A549 (cell line): ENCODE measurements around the gene CECR2. TPM values are rescaled to one million over a fixed set of nuclear protein-coding genes. Genes with fewer than 3 reads are reported as not detected.

Experiments
- ATAC-seq, 2 experiments: fragments of 200-7000 bp in 1 of 2; fragments of >200 bp in 1 of 2; cut with Nextera tagmentation in 1 of 2; cut with Tn5 transposase in 1 of 2; 3 replicates each; pipeline versions ENCODE4 v1.8.0 to v1.9.1; 2018 to 2020; ENCODE audit warnings: mild to moderate bottlenecking in 1 of 2, moderate library complexity in 1 of 2
- CTCF ChIA-PET: fragments of 300-600 bp; sonication (Branson Sonifier 250); formaldehyde crosslinking; extraction: SDS; loops from one replicate; lab custom pipeline; 2021; ENCODE audit warnings: antibody characterized with exemption, inconsistent platforms; lab: Yijun Ruan, JAX
- POLR2A ChIA-PET: fragments of 350-600 bp; formaldehyde crosslinking; extraction: SDS; loops from one replicate; lab custom pipeline; 2021; ENCODE audit warnings: antibody characterized with exemption, inconsistent platforms; lab: Yijun Ruan, JAX
- DNase-seq, 2 experiments: peaks; one replicate each; pipeline versions ENCODE4 v3.0.0 to v3.0.0-alpha.2; 2011 to 2016; ENCODE audit warnings: low read depth in 1 of 2, low spot score in 1 of 2
- FAIRE-seq: peaks from 2 replicates; lab custom pipeline; 2011; peaks lifted over from hg19 to GRCh38; lab: Jason Lieb, UNC
- H3K27ac ChIP-seq, 2 experiments: fragments of >200 bp; sonication (Bioruptor Twin); formaldehyde crosslinking; 3 replicates each; pipeline ENCODE4 v1.5.1; 2016 to 2017
- H3K4me1 ChIP-seq: fragments of >200 bp; sonication (Bioruptor Twin); formaldehyde crosslinking; 3 replicates; pipeline ENCODE4 v1.6.1; 2016
- H3K4me2 ChIP-seq: fragments of >200 bp; sonication (Bioruptor Twin); formaldehyde crosslinking; 3 replicates; pipeline ENCODE4 v1.6.1; 2016
- H3K4me3 ChIP-seq: fragments of >200 bp; sonication (Bioruptor Twin); formaldehyde crosslinking; 3 replicates; pipeline ENCODE4 v1.5.1; 2016
- H3K9me3 ChIP-seq: fragments of >200 bp; sonication (Bioruptor Twin); formaldehyde crosslinking; 3 replicates; pipeline ENCODE4 v1.6.1; 2016
- CBX2 ChIP-seq: fragments of 200-600 bp; sonication (generic); IDR thresholded peaks from 2 replicates; pipeline ENCODE4 v1.6.1; 2016; ENCODE audit warnings: low read depth, mild to moderate bottlenecking, borderline replicate concordance
- CEBPB ChIP-seq, 2 experiments: fragments of >200 bp in 1 of 2; sonication (Bioruptor Twin) in 1 of 2; formaldehyde crosslinking in 1 of 2; IDR thresholded peaks; 2 replicates each; pipeline ENCODE4 v1.6.1; 2012 to 2016
- CHD4 ChIP-seq: fragments of 200-600 bp; sonication (generic); IDR thresholded peaks from 2 replicates; pipeline ENCODE4 v1.6.1; 2016; ENCODE audit warnings: antibody characterized with exemption, mild to moderate bottlenecking, borderline replicate concordance
- FOSL2 ChIP-seq, 2 experiments: fragments of 450-650 bp in 1 of 2; fragments of >200 bp in 1 of 2; sonication (Bioruptor Twin) in 1 of 2; formaldehyde crosslinking; IDR thresholded peaks; 2 replicates each; pipeline versions ENCODE4 v1.5.0 to v1.6.1; 2016 to 2020; ENCODE audit warnings: mild to moderate bottlenecking in 1 of 2, moderate library complexity in 1 of 2
- FOXS1 ChIP-seq: fragments of 250-450 bp; sonication (Bioruptor Pico); IDR thresholded peaks from 2 replicates; pipeline ENCODE4 v1.5.0; 2020; ENCODE audit warnings: mild to moderate bottlenecking, moderate library complexity
- HEYL ChIP-seq: fragments of 250-450 bp; sonication (Bioruptor Pico); IDR thresholded peaks from 2 replicates; pipeline ENCODE4 v1.8.0; 2021; ENCODE audit warnings: mild to moderate bottlenecking, moderate library complexity
- HOXB5 ChIP-seq: fragments of 250-450 bp; sonication (Bioruptor Pico); IDR thresholded peaks from 2 replicates; pipeline ENCODE4 v1.5.0; 2020; ENCODE audit warnings: mild to moderate bottlenecking, moderate library complexity
- JUN ChIP-seq, 2 experiments: fragments of >200 bp; sonication (Bioruptor Twin); formaldehyde crosslinking; IDR thresholded peaks; 2 replicates in 1 of 2; 3 replicates in 1 of 2; pipeline ENCODE4 v1.6.1; 2016 to 2017
- KDM5A ChIP-seq: fragments of 200-600 bp; sonication (generic); IDR thresholded peaks from 2 replicates; pipeline ENCODE4 v1.6.1; 2016; ENCODE audit warnings: antibody characterized with exemption, mild to moderate bottlenecking
- MAFK ChIP-seq: fragments of 450-650 bp; IDR thresholded peaks from 2 replicates; pipeline ENCODE4 v1.6.1; 2014; ENCODE audit not compliant: partially characterized antibody
- MYC ChIP-seq: IDR thresholded peaks from 2 replicates; pipeline ENCODE4 v1.6.1; 2012; ENCODE audit warnings: mild to moderate bottlenecking, inconsistent platforms, low read length, improper control_type of control experiment, borderline replicate concordance
- PHF8 ChIP-seq: fragments of 200-600 bp; sonication (generic); IDR thresholded peaks from 2 replicates; pipeline ENCODE4 v1.6.1; 2016; ENCODE audit warnings: low read depth, mild to moderate bottlenecking, antibody characterized with exemption, moderate library complexity, borderline replicate concordance
- RAD21 ChIP-seq, 2 experiments: fragments of >200 bp in 1 of 2; sonication (Bioruptor Twin) in 1 of 2; formaldehyde crosslinking in 1 of 2; IDR thresholded peaks in 1 of 2; conservative IDR thresholded peaks in 1 of 2; 2 replicates in 1 of 2; 3 replicates in 1 of 2; pipeline ENCODE4 v1.6.1; 2012 to 2018; ENCODE audit warnings: inconsistent platforms in 1 of 2
- TFCP2L1 ChIP-seq: fragments of 250-450 bp; sonication (Bioruptor Pico); IDR thresholded peaks from 2 replicates; pipeline ENCODE4 v1.5.0; 2021; ENCODE audit warnings: mild to moderate bottlenecking
- TP53 ChIP-seq: fragments of 250-450 bp; sonication (Bioruptor Pico); IDR thresholded peaks from 2 replicates; pipeline ENCODE4 v1.5.0; 2021; ENCODE audit warnings: mild to moderate bottlenecking, moderate library complexity
- ZC3H11A ChIP-seq: fragments of 450-650 bp; IDR thresholded peaks from 2 replicates; pipeline ENCODE4 v1.6.1; 2014; ENCODE audit warnings: antibody characterized with exemption, mild to moderate bottlenecking
- WGBS: methylation state at CpG from one replicate; pipeline ENCODE4 v1.1.6; 2017; ENCODE audit errors: missing lambda C conversion rate; 5-methylcytosine and 5-hydroxymethylcytosine counted together
- polyA plus RNA-seq, 4 experiments: library from polyadenylated mRNA; depleted of rRNA in 3 of 4; stranded (reverse); fragments of >200 nt; fragmentation: RNase III in 1 of 4; extraction: RNeasy Plus Mini Kit Qiagen cat#74134 plus additional on column Dnase treatment in 1 of 4; gene quantifications; 2 replicates in 3 of 4; 3 replicates in 1 of 4; pipeline ENCODE4 v1.2.3, GENCODE V29; 2011 to 2017
- TF ChIP-seq, protein P1 (sequence below): fragments of 150-350 bp; IDR thresholded peaks from 2 replicates; pipeline ENCODE4 v1.6.1; 2014; ENCODE audit warnings: low read depth, mild to moderate bottlenecking, low read length
- TF ChIP-seq, protein P2 (sequence below): fragments of >200 bp; sonication (Bioruptor Twin); formaldehyde crosslinking; IDR thresholded peaks from 3 replicates; pipeline ENCODE4 v1.5.1; 2016
- TF ChIP-seq, protein P3 (sequence below): fragments of 250-450 bp; sonication (Bioruptor Pico); IDR thresholded peaks from 2 replicates; pipeline ENCODE4 v1.5.0; 2021; ENCODE audit warnings: mild to moderate bottlenecking, moderate library complexity, borderline replicate concordance
- TF ChIP-seq, protein P4 (sequence below): IDR thresholded peaks from 2 replicates; pipeline ENCODE4 v1.6.1; 2012; ENCODE audit warnings: low read depth, borderline replicate concordance
- TF ChIP-seq, protein P5 (sequence below): fragments of 200-600 bp; sonication (generic); IDR thresholded peaks from 2 replicates; pipeline ENCODE4 v1.6.1; 2016; ENCODE audit warnings: antibody characterized with exemption, mild to moderate bottlenecking, moderate library complexity
- TF ChIP-seq, protein P6 (sequence below): fragments of >200 bp; sonication (Bioruptor Twin); formaldehyde crosslinking; IDR thresholded peaks from 2 replicates; pipeline ENCODE4 v1.6.1; 2016

The CECR2 gene
- polyA plus RNA-seq, 2 of the 4 experiments (the other 2 are of a cell fraction): 0.01 to 0.06 TPM

DNA sequence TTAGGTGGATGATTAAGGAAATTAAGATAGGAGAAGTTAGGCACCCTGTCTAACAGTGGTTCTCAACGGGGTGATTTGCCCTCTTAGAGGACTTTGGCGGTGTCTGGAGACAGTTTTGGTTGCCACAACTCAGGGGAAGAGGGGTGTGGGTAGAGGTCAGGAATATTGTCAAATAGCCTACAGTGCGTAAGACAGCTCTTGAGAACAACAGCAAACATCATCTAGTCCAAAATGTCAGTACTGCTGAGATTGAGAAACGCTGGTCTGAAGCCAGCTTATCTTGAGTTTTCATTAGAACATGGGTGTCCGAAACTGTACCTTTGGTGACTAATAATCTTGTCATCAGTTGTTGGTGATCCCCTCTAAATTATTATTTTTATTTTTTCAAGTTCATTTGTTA is 38.4 kb downstream of the CECR2 start:
- TF ChIP-seq, protein P1, sequence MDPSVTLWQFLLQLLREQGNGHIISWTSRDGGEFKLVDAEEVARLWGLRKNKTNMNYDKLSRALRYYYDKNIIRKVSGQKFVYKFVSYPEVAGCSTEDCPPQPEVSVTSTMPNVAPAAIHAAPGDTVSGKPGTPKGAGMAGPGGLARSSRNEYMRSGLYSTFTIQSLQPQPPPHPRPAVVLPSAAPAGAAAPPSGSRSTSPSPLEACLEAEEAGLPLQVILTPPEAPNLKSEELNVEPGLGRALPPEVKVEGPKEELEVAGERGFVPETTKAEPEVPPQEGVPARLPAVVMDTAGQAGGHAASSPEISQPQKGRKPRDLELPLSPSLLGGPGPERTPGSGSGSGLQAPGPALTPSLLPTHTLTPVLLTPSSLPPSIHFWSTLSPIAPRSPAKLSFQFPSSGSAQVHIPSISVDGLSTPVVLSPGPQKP: no peak
- TF ChIP-seq CEBPB (IDR thresholded peaks at IDR 0.05) (no peak), ZC3H11A (no peak), MYC (no peak), TP53 (CRISPR knock-in tag) (no peak), CHD4 (no peak), KDM5A (no peak), CBX2 (no peak), TFCP2L1 (CRISPR knock-in tag) (no peak), HEYL (CRISPR knock-in tag) (no peak), MAFK (no peak)
- TF ChIP-seq, protein P2, sequence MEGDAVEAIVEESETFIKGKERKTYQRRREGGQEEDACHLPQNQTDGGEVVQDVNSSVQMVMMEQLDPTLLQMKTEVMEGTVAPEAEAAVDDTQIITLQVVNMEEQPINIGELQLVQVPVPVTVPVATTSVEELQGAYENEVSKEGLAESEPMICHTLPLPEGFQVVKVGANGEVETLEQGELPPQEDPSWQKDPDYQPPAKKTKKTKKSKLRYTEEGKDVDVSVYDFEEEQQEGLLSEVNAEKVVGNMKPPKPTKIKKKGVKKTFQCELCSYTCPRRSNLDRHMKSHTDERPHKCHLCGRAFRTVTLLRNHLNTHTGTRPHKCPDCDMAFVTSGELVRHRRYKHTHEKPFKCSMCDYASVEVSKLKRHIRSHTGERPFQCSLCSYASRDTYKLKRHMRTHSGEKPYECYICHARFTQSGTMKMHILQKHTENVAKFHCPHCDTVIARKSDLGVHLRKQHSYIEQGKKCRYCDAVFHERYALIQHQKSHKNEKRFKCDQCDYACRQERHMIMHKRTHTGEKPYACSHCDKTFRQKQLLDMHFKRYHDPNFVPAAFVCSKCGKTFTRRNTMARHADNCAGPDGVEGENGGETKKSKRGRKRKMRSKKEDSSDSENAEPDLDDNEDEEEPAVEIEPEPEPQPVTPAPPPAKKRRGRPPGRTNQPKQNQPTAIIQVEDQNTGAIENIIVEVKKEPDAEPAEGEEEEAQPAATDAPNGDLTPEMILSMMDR: no peak
- TF ChIP-seq, protein P3, sequence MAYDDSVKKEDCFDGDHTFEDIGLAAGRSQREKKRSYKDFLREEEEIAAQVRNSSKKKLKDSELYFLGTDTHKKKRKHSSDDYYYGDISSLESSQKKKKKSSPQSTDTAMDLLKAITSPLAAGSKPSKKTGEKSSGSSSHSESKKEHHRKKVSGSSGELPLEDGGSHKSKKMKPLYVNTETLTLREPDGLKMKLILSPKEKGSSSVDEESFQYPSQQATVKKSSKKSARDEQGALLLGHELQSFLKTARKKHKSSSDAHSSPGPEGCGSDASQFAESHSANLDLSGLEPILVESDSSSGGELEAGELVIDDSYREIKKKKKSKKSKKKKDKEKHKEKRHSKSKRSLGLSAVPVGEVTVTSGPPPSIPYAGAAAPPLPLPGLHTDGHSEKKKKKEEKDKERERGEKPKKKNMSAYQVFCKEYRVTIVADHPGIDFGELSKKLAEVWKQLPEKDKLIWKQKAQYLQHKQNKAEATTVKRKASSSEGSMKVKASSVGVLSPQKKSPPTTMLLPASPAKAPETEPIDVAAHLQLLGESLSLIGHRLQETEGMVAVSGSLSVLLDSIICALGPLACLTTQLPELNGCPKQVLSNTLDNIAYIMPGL (CRISPR knock-in tag): no peak
- TF ChIP-seq, protein P4, sequence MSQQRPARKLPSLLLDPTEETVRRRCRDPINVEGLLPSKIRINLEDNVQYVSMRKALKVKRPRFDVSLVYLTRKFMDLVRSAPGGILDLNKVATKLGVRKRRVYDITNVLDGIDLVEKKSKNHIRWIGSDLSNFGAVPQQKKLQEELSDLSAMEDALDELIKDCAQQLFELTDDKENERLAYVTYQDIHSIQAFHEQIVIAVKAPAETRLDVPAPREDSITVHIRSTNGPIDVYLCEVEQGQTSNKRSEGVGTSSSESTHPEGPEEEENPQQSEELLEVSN: no peak
- TF ChIP-seq, protein P5, sequence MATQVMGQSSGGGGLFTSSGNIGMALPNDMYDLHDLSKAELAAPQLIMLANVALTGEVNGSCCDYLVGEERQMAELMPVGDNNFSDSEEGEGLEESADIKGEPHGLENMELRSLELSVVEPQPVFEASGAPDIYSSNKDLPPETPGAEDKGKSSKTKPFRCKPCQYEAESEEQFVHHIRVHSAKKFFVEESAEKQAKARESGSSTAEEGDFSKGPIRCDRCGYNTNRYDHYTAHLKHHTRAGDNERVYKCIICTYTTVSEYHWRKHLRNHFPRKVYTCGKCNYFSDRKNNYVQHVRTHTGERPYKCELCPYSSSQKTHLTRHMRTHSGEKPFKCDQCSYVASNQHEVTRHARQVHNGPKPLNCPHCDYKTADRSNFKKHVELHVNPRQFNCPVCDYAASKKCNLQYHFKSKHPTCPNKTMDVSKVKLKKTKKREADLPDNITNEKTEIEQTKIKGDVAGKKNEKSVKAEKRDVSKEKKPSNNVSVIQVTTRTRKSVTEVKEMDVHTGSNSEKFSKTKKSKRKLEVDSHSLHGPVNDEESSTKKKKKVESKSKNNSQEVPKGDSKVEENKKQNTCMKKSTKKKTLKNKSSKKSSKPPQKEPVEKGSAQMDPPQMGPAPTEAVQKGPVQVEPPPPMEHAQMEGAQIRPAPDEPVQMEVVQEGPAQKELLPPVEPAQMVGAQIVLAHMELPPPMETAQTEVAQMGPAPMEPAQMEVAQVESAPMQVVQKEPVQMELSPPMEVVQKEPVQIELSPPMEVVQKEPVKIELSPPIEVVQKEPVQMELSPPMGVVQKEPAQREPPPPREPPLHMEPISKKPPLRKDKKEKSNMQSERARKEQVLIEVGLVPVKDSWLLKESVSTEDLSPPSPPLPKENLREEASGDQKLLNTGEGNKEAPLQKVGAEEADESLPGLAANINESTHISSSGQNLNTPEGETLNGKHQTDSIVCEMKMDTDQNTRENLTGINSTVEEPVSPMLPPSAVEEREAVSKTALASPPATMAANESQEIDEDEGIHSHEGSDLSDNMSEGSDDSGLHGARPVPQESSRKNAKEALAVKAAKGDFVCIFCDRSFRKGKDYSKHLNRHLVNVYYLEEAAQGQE: no peak

DNA sequence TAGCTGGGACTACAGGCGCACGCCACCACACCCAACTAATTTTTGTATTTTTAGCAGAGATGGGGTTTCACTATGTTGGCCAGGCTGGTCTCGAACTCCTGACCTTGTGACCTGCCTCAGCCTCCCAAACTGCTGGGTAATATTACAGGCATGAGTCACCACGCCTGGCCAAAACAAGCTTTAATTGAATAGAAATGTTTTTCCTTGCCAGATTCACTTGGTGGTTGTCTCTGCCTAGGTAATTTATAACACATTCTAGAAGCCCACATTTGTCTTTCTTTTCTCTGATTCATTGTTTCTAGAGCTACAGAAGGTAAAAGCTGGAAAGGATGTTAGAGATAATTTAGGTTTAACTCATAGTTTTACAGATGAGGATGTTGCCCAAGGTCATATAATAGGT is 41.3 kb downstream of the CECR2 start:
- H3K9me3 ChIP-seq: no peaks in the 10 kb centered on the region
- FAIRE-seq (no peak), DNase-seq (no peak), ATAC-seq (no peak)
- ChIA-PET CTCF (no interaction called here), POLR2A (no interaction called here)
- H3K27ac ChIP-seq: no peak overlapping the region
- H3K4me1 ChIP-seq: no peaks in the 10 kb centered on the region
- 44% methylated on average over 4 of the region's 4 CpGs for WGBS
- TF ChIP-seq, protein P6, sequence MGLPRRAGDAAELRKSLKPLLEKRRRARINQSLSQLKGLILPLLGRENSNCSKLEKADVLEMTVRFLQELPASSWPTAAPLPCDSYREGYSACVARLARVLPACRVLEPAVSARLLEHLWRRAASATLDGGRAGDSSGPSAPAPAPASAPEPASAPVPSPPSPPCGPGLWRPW: no peak
- no peak for TF ChIP-seq FOXS1 (CRISPR knock-in tag)
- no peak for TF ChIP-seq PHF8
- TF ChIP-seq RAD21 (conservative IDR thresholded peaks at IDR 0.05 in 1 of 2, IDR thresholded peaks at IDR 0.05 in 1 of 2): no peak
- no peak for TF ChIP-seq FOSL2 (IDR thresholded peaks at IDR 0.05)
- TF ChIP-seq FOSL2 (CRISPR knock-in tag; IDR thresholded peaks at IDR 0.05): no peak
- no peak for TF ChIP-seq JUN (IDR thresholded peaks at IDR 0.05)
- no peak for TF ChIP-seq HOXB5 (CRISPR knock-in tag)
- TF ChIP-seq MAFK: no peak
- TF ChIP-seq, all 56 proteins: peak for 0
- no peak overlapping the region for H3K4me2 ChIP-seq
- no peak overlapping the region for H3K4me3 ChIP-seq

More for the DNA sequence above, 38.4 kb downstream of the CECR2 start:
- ChIA-PET POLR2A (no interaction called here), CTCF (interaction anchor here (1.3 to 1.5 kb wide), 2 partner anchors 18 to 40 kb away, joined by 3 to 5 read pairs; no protein-coding TSS in a partner anchor)
- Histone ChIP-seq H3K4me1 (no peaks in the 10 kb centered on the region), H3K27ac (no peak overlapping the region), H3K4me3 (no peak overlapping the region), H3K4me2 (no peak overlapping the region), H3K9me3 (no peaks in the 10 kb centered on the region)
- 70% methylated on average over 5 of the region's 5 CpGs for WGBS
- no peak for FAIRE-seq
- DNase-seq: no peak
- no peak for ATAC-seq
